ENCODE data around the gene KLHDC9.
A peak's percentile ranks its signal among the peaks of the same experiment; 100 is the strongest.

KLHDC9 gene

GRCh38 chr1:161081519-161081918, 16.6 kb upstream of the KLHDC9 start:
- TF ChIP-seq REST (IDR thresholded peaks at IDR 0.05; ENCODE audit: insufficient read depth in 1 of 2, low read depth in 2 of 2, low read length in 2 of 2) (no peak), SIN3A (IDR thresholded peaks at IDR 0.05; ENCODE audit: borderline replicate concordance, insufficient read depth, low read length) (no peak), POLR2AphosphoS5 (IDR thresholded peaks at IDR 0.05; ENCODE audit: low read depth, low read length) (no peak), TAF1 (IDR thresholded peaks at IDR 0.05; ENCODE audit: borderline replicate concordance, insufficient read depth, low read length) (no peak), FOXP2 (optimal IDR thresholded peaks at IDR 0.05; ENCODE audit: borderline replicate concordance, extremely low read depth, extremely low read length, insufficient read depth) (no peak)

- TF ChIP-seq POLR2AphosphoS5 (IDR thresholded peaks at IDR 0.05; ENCODE audit: low read depth, low read length) (no peak), REST (IDR thresholded peaks at IDR 0.05; ENCODE audit: insufficient read depth in 1 of 2, low read depth in 2 of 2, low read length in 2 of 2) (no peak), TAF1 (IDR thresholded peaks at IDR 0.05; ENCODE audit: borderline replicate concordance, insufficient read depth, low read length) (no peak), SIN3A (IDR thresholded peaks at IDR 0.05; ENCODE audit: borderline replicate concordance, insufficient read depth, low read length) (no peak), FOXP2 (optimal IDR thresholded peaks at IDR 0.05; ENCODE audit: borderline replicate concordance, extremely low read depth, extremely low read length, insufficient read depth) (no peak)
Measured at GRCh38 chr1:161082483-161082882, 15.7 kb upstream of the KLHDC9 start.

GRCh38 chr1:161082996-161083747, 15.0 kb upstream of the KLHDC9 start:
- TF ChIP-seq REST (IDR thresholded peaks at IDR 0.05; ENCODE audit: insufficient read depth in 1 of 2, low read depth in 2 of 2, low read length in 2 of 2) (no peak), FOXP2 (optimal IDR thresholded peaks at IDR 0.05; ENCODE audit: borderline replicate concordance, extremely low read depth, extremely low read length, insufficient read depth) (peak; percentile 91), TAF1 (IDR thresholded peaks at IDR 0.05; ENCODE audit: borderline replicate concordance, insufficient read depth, low read length) (no peak)

- no peak for TF ChIP-seq SIN3A (IDR thresholded peaks at IDR 0.05; ENCODE audit: borderline replicate concordance, insufficient read depth, low read length)
- no peak for TF ChIP-seq REST (IDR thresholded peaks at IDR 0.05; ENCODE audit: insufficient read depth in 1 of 2, low read depth in 2 of 2, low read length in 2 of 2)
- no peak for TF ChIP-seq TAF1 (IDR thresholded peaks at IDR 0.05; ENCODE audit: borderline replicate concordance, insufficient read depth, low read length)
- no peak for TF ChIP-seq FOXP2 (optimal IDR thresholded peaks at IDR 0.05; ENCODE audit: borderline replicate concordance, extremely low read depth, extremely low read length, insufficient read depth)
- TF ChIP-seq POLR2AphosphoS5 (IDR thresholded peaks at IDR 0.05; ENCODE audit: low read depth, low read length): no peak
Measured at GRCh38 chr1:161083748-161084596, 14.2 kb upstream of the KLHDC9 start.

Data from PFSK-1 (cell line).